HepG2 (cell line): ENCODE results near the gene PDSS2. TPM values are rescaled to one million over a fixed set of nuclear protein-coding genes. Genes with fewer than 3 reads are reported as not detected.

Source experiments
- ASH2L ChIP-seq: fragments of 300-600, 200-600 bp; sonication (generic); IDR thresholded peaks from 2 replicates; pipeline ENCODE4 v1.7.0; 2017; ENCODE audit warnings: low read depth, mild to moderate bottlenecking, moderate library complexity, mixed read lengths, low read length; ENCODE audit not compliant: insufficient read length
- ATF4 ChIP-seq, 2 experiments: fragments of 450-650 bp in 1 of 2; sonication (generic) in 1 of 2; formaldehyde crosslinking; IDR thresholded peaks; 2 replicates each; pipeline versions ENCODE4 v1.5.0 to v1.8.0; 2020 to 2022; ENCODE audit warnings: mild to moderate bottlenecking in 1 of 2, missing genetic modification reagents in 1 of 2
- DPF2 ChIP-seq: sonication (generic); formaldehyde crosslinking; IDR thresholded peaks from 2 replicates; pipeline ENCODE4 v1.4.0; 2020; ENCODE audit warnings: mild to moderate bottlenecking, low read depth, missing genetic modification reagents, borderline replicate concordance
- KDM4B ChIP-seq: sonication (generic); formaldehyde crosslinking; IDR thresholded peaks from 2 replicates; pipeline ENCODE4 v1.4.0; 2020; ENCODE audit warnings: missing genetic modification reagents
- KMT2B ChIP-seq: IDR thresholded peaks from 2 replicates; pipeline ENCODE4 v1.6.1; 2016; ENCODE audit warnings: missing genetic modification reagents, missing compliant biosample characterization
- RCOR2 ChIP-seq: IDR thresholded peaks from 2 replicates; pipeline ENCODE4 v1.6.1; 2016; ENCODE audit warnings: missing biosample characterization, missing genetic modification reagents
- RELA ChIP-seq: sonication (generic); formaldehyde crosslinking; IDR thresholded peaks from 2 replicates; pipeline ENCODE4 v1.4.0; 2020; ENCODE audit warnings: missing genetic modification reagents
- RERE ChIP-seq: IDR thresholded peaks from 2 replicates; pipeline ENCODE4 v1.6.1; 2016; ENCODE audit warnings: low read depth, missing genetic modification reagents, missing compliant biosample characterization
- RXRB ChIP-seq: IDR thresholded peaks from 2 replicates; pipeline ENCODE4 v1.6.1; 2016; ENCODE audit warnings: borderline replicate concordance, missing genetic modification reagents, missing compliant biosample characterization
- SALL1 ChIP-seq: sonication (generic); formaldehyde crosslinking; IDR thresholded peaks from 2 replicates; pipeline ENCODE4 v1.8.0; 2022; ENCODE audit warnings: mild to moderate bottlenecking, missing genetic modification reagents
- SCMH1 ChIP-seq: sonication (generic); formaldehyde crosslinking; IDR thresholded peaks from 2 replicates; pipeline ENCODE4 v1.9.0; 2021; ENCODE audit warnings: missing genetic modification reagents, mild to moderate bottlenecking, borderline replicate concordance
- SP5 ChIP-seq: IDR thresholded peaks from 2 replicates; pipeline ENCODE4 v1.6.1; 2016; ENCODE audit warnings: low read depth, borderline replicate concordance
- TCF7 ChIP-seq: sonication (generic); IDR thresholded peaks from 2 replicates; pipeline ENCODE4 v1.6.1; 2016; ENCODE audit warnings: antibody characterized with exemption, low read depth
- ZNF281 ChIP-seq: sonication (generic); formaldehyde crosslinking; IDR thresholded peaks from 2 replicates; pipeline ENCODE4 v1.4.0; 2020; ENCODE audit warnings: missing genetic modification reagents, borderline replicate concordance
- ZNF296 ChIP-seq: sonication (generic); formaldehyde crosslinking; conservative IDR thresholded peaks from 2 replicates; pipeline ENCODE4 v1.5.0; 2020; ENCODE audit warnings: mild to moderate bottlenecking, missing genetic modification reagents
- ZNF331 ChIP-seq: sonication (generic); formaldehyde crosslinking; IDR thresholded peaks from 2 replicates; pipeline ENCODE4 v1.4.0; 2020; ENCODE audit warnings: missing genetic modification reagents
- ZNF33A ChIP-seq: sonication (generic); formaldehyde crosslinking; IDR thresholded peaks from 2 replicates; pipeline ENCODE4 v1.5.1; 2020; ENCODE audit warnings: missing genetic modification reagents, mild to moderate bottlenecking, moderate library complexity, borderline replicate concordance
- ZNF614 ChIP-seq: IDR thresholded peaks from 2 replicates; pipeline ENCODE4 v1.6.1; 2018; ENCODE audit warnings: missing biosample characterization, missing genetic modification reagents, inconsistent platforms, borderline replicate concordance
- polyA plus RNA-seq, 8 experiments: library from polyadenylated mRNA; depleted of rRNA in 3 of 8; stranded (reverse) in 7 of 8; unstranded in 1 of 8; fragments of >200 nt; fragmentation: Illumina TruSeq in 4 of 8; extraction: Trizol in 4 of 8; gene quantifications; 2 replicates each; pipeline versions ENCODE4 v1.2.1 to v1.2.3, GENCODE V29; 2011 to 2016; ENCODE audit warnings: low read depth in 4 of 8, missing spikeins in 1 of 8, mixed read lengths in 1 of 8; ENCODE audit not compliant: insufficient read depth in 1 of 8
- total RNA-seq, 5 experiments: library from RNA; depleted of rRNA; stranded (reverse); fragments of >200 nt; fragmentation: Illumina TruSeq; extraction: Trizol; gene quantifications; 2 replicates each; pipeline ENCODE4 v1.2.3, GENCODE V29; 2016; ENCODE audit warnings: low read depth in 1 of 5

The PDSS2 gene
- total and polyA plus RNA-seq, 2 of the 13 experiments (the other 11 are each of a cell fraction or from before 2014, with no cell fraction given): 16.2 to 17.0 TPM

GRCh38 chr6:107493158-107494057 is 34.0 kb upstream of the PDSS2 start (continued):
- TF ChIP-seq DPF2 (CRISPR knock-in tag) (peak; percentile 83), ZNF296 (CRISPR knock-in tag) (no peak), SALL1 (CRISPR knock-in tag) (peak; percentile 95), RELA (peak; percentile 46; the same call in 1 of the 2 replicates), RCOR2 (peak; percentile 86), ZNF331 (CRISPR knock-in tag) (peak; percentile 85; the same call in 1 of the 2 replicates), RXRB (peak; percentile 72), KDM4B (CRISPR knock-in tag) (peak; percentile 54; the same call in 1 of the 2 replicates), ASH2L (peak; percentile 92), SCMH1 (CRISPR knock-in tag) (no peak), ZNF614 (peak; percentile 67), ZNF33A (peak; percentile 2; the same call in 1 of the 2 replicates), SP5 (CRISPR knock-in tag) (peak; percentile 18; the same call in 1 of the 2 replicates), ATF4 (CRISPR knock-in tag; IDR thresholded peaks at IDR 0.05) (peak in 1 of 2 experiments; percentile 78; a peak in 1 of 4 replicates), KMT2B (CRISPR knock-in tag) (peak; percentile 48; the same call in 1 of the 2 replicates), RERE (CRISPR knock-in tag) (peak; percentile 78), ZNF281 (CRISPR knock-in tag) (peak; percentile 52; the same call in 1 of the 2 replicates), TCF7 (peak; percentile 92)
